Transverse colon (tissue), 4 donors: ENCODE measurements around the gene TRUB1. TPM values are rescaled to one million over a fixed set of nuclear protein-coding genes. Genes with fewer than 3 reads are reported as not detected.

ENCODE experiments used
- DNase-seq: peaks from one replicate; pipeline ENCODE4 v3.0.0-alpha.2; 2019
- H3K27ac ChIP-seq, 4 donors: fragments of 200-600 bp; sonication (generic); 2 replicates each; pipeline ENCODE4 v1.5.1; 2016 to 2018; ENCODE audit warnings: inconsistent platforms in 4 of 4
- H3K27me3 ChIP-seq: fragments of 200-600 bp; sonication (generic); 2 replicates; pipeline ENCODE4 v1.5.1; 2017; ENCODE audit warnings: inconsistent platforms
- H3K36me3 ChIP-seq, 4 donors: fragments of 200-600 bp; sonication (generic); 2 replicates each; pipeline ENCODE4 v1.5.1; 2017 to 2019; ENCODE audit warnings: inconsistent platforms in 4 of 4
- H3K4me1 ChIP-seq, 4 donors: fragments of 200-600 bp; sonication (generic); 2 replicates each; pipeline ENCODE4 v1.5.1; 2017 to 2020; ENCODE audit warnings: inconsistent platforms in 4 of 4
- H3K4me3 ChIP-seq, 4 donors: fragments of 200-600 bp; sonication (generic); 1 replicate in 1 of 4; 2 replicates in 3 of 4; pipeline versions ENCODE4 v1.5.1 to v1.6.1; 2017 to 2019; ENCODE audit warnings: inconsistent platforms in 4 of 4
- H3K9me3 ChIP-seq, 2 donors: fragments of 200-600 bp; sonication (generic); 2 replicates each; pipeline ENCODE4 v1.5.1; 2017 to 2019; ENCODE audit warnings: inconsistent platforms in 2 of 2
- EP300 ChIP-seq: sonication (generic); formaldehyde crosslinking; IDR thresholded peaks from one replicate; pipeline ENCODE4 v1.6.1; 2017; ENCODE audit warnings: antibody characterized with exemption, low read depth
- POLR2A ChIP-seq: fragments of 450-650 bp; IDR thresholded peaks from one replicate; pipeline ENCODE4 v1.6.1; 2016; ENCODE audit warnings: antibody characterized with exemption, mild to moderate bottlenecking, moderate library complexity
- POLR2AphosphoS5 ChIP-seq, 3 donors: sonication (generic); formaldehyde crosslinking; IDR thresholded peaks; one replicate each; pipeline ENCODE4 v1.6.1; 2016; ENCODE audit warnings: antibody characterized with exemption in 3 of 3
- WGBS, 2 donors: methylation state at CpG; one replicate each; pipeline ENCODE4 v1.1.5; 2018; ENCODE audit warnings: low coverage in 1 of 2; 5-methylcytosine and 5-hydroxymethylcytosine counted together
- in situ Hi-C, 4 donors: fragments of 200-750 bp; cut with MboI; loops; one replicate each; pipeline versions ENCODE4 v1.15.0 to v1.15.1; 2017; ENCODE audit warnings: low sequenced_read_pairs in 3 of 4, low pct_ligation_motif_present in 1 of 4, low pct_unique_long_range_greater_than_20kb in 1 of 4
- intact Hi-C: fragments of 100-400 bp; cut with DNase I; formaldehyde crosslinking; loops from one replicate; pipeline ENCODE4 v1.15.1; 2023; ENCODE audit warnings: low total_unique reads
- total RNA-seq, 4 donors: library from RNA; depleted of rRNA; stranded (reverse); fragments of >200 nt; gene quantifications; one replicate each; pipeline ENCODE4 v1.1.0, GENCODE V29; 2016
- TF ChIP-seq, protein P1 (sequence below), 5 experiments: fragments of 200-600 bp in 3 of 5; fragments of 450-650 bp in 2 of 5; sonication (generic) in 3 of 5; IDR thresholded peaks; 1 replicate in 2 of 5; 2 replicates in 3 of 5; pipeline ENCODE4 v1.5.1; 2016 to 2017; ENCODE audit warnings: antibody characterized with exemption in 5 of 5, inconsistent platforms in 3 of 5, mild to moderate bottlenecking in 2 of 5, moderate library complexity in 1 of 5

The TRUB1 gene
- total RNA-seq, 4 donors from 2014 or later = 14.6 to 40.0 (median 21.1) TPM

DNA sequence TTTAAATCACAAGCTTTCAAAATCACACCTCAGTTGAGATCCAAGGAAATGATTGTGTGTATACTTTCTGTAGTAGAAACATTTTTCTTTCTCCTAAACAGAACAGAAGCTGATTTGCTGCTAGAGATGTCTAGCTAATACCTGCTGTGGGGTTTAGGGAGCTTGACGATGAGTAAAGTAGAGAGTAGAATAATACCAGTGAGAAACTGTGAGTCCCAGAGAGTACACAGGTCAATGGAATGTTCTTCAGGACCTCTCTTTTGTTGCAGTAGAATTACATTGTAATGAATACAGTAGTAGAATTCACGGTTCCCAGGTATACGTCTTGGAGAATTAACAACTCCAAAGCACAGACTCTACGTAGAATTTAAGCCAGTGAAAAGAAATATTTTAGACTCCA, 18.0 kb downstream of the TRUB1 start:
- Histone ChIP-seq H3K27me3 (no peaks in the 10 kb centered on the region), H3K36me3 (no peaks in the 10 kb centered on the region), H3K27ac (no peak overlapping the region), H3K4me1 (peaks cover 0 to 4% (median 0%) of the 10 kb centered on the region in 4 donors), H3K9me3 (no peaks in the 10 kb centered on the region), H3K4me3 (no peak overlapping the region)
- WGBS, 2 donors = 89 to 96% methylated on average over 4 of the region's 4 CpGs
- DNase-seq = no peak
- intact Hi-C loops (no loop called here), in situ Hi-C loops (no loop called here)
- TF ChIP-seq POLR2A (no peak), EP300 (no peak), POLR2AphosphoS5 (IDR thresholded peaks at IDR 0.05) (no peak)
- TF ChIP-seq, protein P1, sequence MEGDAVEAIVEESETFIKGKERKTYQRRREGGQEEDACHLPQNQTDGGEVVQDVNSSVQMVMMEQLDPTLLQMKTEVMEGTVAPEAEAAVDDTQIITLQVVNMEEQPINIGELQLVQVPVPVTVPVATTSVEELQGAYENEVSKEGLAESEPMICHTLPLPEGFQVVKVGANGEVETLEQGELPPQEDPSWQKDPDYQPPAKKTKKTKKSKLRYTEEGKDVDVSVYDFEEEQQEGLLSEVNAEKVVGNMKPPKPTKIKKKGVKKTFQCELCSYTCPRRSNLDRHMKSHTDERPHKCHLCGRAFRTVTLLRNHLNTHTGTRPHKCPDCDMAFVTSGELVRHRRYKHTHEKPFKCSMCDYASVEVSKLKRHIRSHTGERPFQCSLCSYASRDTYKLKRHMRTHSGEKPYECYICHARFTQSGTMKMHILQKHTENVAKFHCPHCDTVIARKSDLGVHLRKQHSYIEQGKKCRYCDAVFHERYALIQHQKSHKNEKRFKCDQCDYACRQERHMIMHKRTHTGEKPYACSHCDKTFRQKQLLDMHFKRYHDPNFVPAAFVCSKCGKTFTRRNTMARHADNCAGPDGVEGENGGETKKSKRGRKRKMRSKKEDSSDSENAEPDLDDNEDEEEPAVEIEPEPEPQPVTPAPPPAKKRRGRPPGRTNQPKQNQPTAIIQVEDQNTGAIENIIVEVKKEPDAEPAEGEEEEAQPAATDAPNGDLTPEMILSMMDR (IDR thresholded peaks at IDR 0.05) = no peak

DNA sequence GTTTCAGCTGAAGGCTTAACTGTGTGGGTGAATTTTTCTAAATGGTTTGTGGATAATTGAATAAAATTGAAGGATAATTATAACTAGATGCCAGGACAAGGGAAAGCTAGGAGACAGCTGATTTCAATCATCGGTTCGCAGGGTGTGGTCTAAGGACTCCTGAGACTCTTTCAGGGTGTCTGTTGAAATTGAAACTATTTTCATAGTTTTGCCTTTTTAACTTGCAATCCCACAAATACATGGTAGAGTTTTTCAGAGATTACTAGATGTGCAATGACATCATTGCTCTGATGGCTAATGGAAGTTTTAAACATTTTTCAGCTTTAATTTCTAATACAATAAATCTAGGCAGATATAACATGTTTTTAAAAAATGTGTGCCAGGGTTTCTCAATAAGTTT, 18.5 kb downstream of the TRUB1 start:
- no peak for DNase-seq
- H3K9me3 ChIP-seq = no peaks in the 10 kb centered on the region
- intact Hi-C loops = no loop called here
- H3K36me3 ChIP-seq = no peaks in the 10 kb centered on the region
- in situ Hi-C loops = no loop called here
- H3K27ac ChIP-seq = no peak overlapping the region
- H3K27me3 ChIP-seq = no peaks in the 10 kb centered on the region
- no peak overlapping the region for H3K4me3 ChIP-seq
- peaks cover 0 to 4% (median 0%) of the 10 kb centered on the region in 4 donors for H3K4me1 ChIP-seq
- TF ChIP-seq POLR2A (no peak), POLR2AphosphoS5 (IDR thresholded peaks at IDR 0.05) (no peak), EP300 (no peak)
- TF ChIP-seq, protein P1 (IDR thresholded peaks at IDR 0.05) = no peak
- WGBS, 2 donors = 71 to 74% methylated on average over 2 of the region's 2 CpGs

DNA sequence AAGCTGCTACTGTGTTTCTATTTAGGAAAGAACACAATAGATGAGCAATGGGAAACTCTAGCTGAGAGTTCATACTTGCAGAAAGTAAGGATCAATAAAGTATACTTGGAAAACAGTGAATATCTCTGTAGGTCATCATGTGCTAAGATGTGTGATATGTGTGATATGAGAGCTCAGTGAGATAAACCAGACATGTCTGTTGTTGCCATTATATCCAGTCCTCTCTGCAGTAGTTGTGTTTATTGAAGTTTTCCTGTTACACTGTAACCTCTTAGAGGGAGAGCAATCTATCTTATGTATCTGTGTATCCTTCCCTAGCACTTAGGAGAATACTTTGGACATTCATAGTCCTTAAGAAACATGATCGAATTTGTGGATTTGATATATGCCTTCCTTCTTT, 19.1 kb downstream of the TRUB1 start:
- intact Hi-C loops = no loop called here
- H3K4me1 ChIP-seq = peaks cover 0 to 4% (median 0%) of the 10 kb centered on the region in 4 donors
- no peaks in the 10 kb centered on the region for H3K27me3 ChIP-seq
- no peaks in the 10 kb centered on the region for H3K36me3 ChIP-seq
- no peak overlapping the region for H3K4me3 ChIP-seq
- H3K27ac ChIP-seq = peak overlapping the region in 1 of 4 donors; percentile 3
- TF ChIP-seq POLR2AphosphoS5 (IDR thresholded peaks at IDR 0.05) (no peak), POLR2A (no peak), EP300 (no peak)
- TF ChIP-seq, protein P1 (IDR thresholded peaks at IDR 0.05) = no peak
- H3K9me3 ChIP-seq = no peaks in the 10 kb centered on the region
- 73 to 88% methylated on average over 1 of the region's 1 CpG for WGBS, 2 donors
- in situ Hi-C loops = no loop called here
- no peak for DNase-seq

DNA sequence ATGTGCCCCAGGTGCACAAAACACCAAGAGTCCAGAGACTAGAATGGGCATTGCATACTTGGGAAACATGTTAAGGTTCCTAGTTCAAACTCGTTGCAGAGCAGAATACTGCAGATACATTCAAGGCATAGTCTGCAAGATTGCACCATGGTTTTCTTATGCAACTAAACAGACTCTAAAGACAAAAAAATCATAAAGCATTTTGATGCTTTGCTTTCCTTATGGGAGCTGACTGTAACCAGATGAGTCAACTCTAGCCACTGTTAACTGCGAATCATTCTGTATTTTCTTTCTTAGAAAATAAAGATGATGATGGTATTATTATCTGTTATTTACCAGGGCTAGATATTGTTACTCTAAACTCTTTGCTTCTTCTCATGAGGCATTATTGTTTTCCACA, 19.7 kb downstream of the TRUB1 start:
- TF ChIP-seq EP300 (no peak), POLR2A (no peak), POLR2AphosphoS5 (IDR thresholded peaks at IDR 0.05) (no peak)
- TF ChIP-seq, protein P1 (IDR thresholded peaks at IDR 0.05) = no peak
- no peak for DNase-seq
- H3K4me3 ChIP-seq = no peak overlapping the region
- 80 to 88% methylated on average over 1 to 2 of the region's 2 CpGs for WGBS, 2 donors
- no peaks in the 10 kb centered on the region for H3K36me3 ChIP-seq
- intact Hi-C loops = no loop called here
- in situ Hi-C loops = no loop called here
- no peaks in the 10 kb centered on the region for H3K27me3 ChIP-seq
- H3K27ac ChIP-seq = peak overlapping the region in 1 of 4 donors; percentile 3
- peaks cover 0 to 4% (median 0%) of the 10 kb centered on the region in 4 donors for H3K4me1 ChIP-seq
- H3K9me3 ChIP-seq = no peaks in the 10 kb centered on the region
